Stimulated activated CD4-positive, alpha-beta T cell treated with anti-CD3 and anti-CD28 coated beads, Interleukin-4, amount 100 ng/mL, for 24 hours (primary cell): Measurements from ENCODE around the gene KLHL21.
A peak's percentile ranks its signal among the peaks of the same experiment; 100 is the strongest.
"Not testable (repeated sequence)": the region's sequence is repeated elsewhere in the genome, so short reads cannot be mapped to it uniquely, and the experiment has no call there.

Source experiments
- DNase-seq: peaks from one replicate; pipeline ENCODE4 v3.0.0-alpha.2; 2020

KLHL21 gene, protein sequence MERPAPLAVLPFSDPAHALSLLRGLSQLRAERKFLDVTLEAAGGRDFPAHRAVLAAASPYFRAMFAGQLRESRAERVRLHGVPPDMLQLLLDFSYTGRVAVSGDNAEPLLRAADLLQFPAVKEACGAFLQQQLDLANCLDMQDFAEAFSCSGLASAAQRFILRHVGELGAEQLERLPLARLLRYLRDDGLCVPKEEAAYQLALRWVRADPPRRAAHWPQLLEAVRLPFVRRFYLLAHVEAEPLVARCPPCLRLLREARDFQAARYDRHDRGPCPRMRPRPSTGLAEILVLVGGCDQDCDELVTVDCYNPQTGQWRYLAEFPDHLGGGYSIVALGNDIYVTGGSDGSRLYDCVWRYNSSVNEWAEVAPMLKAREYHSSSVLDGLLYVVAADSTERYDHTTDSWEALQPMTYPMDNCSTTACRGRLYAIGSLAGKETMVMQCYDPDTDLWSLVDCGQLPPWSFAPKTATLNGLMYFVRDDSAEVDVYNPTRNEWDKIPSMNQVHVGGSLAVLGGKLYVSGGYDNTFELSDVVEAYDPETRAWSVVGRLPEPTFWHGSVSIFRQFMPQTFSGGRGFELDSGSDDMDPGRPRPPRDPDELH

GRCh38 chr1:6602669-6603237 lies at the start of gene KLHL21:
KLHL21 (minus strand) TSS chr1:6602869; CDS start chr1:6602817, 52 bp downstream.
- DNase-seq = peak; percentile 86

DNA sequence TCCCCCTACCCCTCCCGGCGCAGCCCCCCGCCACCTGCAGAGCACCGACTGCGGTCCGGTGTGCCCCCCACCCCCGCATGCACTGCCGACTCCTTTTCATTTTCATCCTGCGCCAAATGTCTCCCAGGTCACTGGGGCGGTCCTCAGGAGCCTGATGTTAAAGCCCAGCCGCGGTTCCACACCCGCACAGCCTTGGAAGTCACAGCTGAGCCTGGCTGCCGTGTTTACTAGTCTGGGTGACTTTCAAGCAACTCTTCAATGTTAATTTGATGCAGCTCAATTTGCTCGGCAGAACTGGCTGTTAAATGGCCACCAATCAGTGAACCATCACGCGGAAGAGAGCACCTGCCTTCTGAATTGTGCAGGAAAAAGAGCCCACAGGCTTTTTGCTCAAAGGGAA lies 49.2 kb upstream of the KLHL21 start:
- no peak for DNase-seq

DNA sequence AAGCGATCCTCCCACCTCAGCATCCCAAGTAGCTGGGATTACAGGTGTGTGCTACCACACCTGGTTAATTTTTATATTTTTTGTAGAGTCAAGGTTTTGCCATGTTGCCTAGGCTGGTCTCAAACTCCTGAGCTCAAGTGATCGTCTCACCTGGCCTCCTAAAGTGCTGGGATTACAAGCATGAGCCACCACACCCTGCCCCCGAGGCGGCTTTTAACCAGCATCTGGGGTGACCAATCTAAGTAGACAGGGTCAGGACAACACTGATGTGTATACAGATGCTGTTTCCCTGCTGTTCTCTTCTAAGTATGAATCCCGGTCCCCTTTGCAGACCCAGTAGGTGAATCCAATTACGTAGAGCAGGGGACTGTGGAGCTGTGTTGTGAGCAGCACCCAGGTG lies 45.9 kb upstream of the KLHL21 start:
- DNase-seq = no peak

DNA sequence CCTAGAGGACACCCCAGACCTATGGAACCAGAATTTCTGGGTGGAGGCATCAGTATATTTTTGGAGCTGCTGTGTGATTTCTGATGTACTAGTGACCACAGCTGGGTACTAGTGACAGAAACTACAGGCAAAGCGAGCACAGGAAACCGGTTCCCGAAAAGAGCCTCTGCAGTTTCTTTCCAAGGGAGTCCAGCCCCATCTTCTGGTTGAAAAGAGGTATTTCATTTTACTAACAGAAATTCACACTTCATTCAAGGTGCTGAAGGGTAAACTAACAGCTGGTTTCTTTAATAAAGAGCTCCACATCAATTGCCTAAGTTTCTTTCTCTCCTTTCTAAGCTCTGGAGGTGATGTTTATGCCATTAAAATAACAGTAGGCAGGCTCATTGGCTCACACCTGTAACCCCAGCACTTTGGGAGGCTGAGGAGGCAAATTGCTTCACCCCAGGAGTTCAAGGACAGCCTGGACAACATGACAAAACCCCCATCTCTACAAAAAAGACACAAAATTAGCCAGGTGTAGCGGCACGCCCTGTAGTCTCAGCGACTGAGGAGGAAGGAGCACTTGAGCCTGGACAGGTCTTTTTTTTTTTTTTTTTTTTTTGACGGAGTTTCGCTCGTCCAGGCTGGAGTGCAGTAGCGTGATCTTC lies 44.0 kb upstream of the KLHL21 start:
- DNase-seq = peak; percentile 19

GRCh38 chr1:6645018-6645417 lies 42.3 kb upstream of the KLHL21 start:
- DNase-seq = no peak

GRCh38 chr1:6640867-6641266 lies 38.2 kb upstream of the KLHL21 start:
- not testable (repeated sequence) for DNase-seq

DNA sequence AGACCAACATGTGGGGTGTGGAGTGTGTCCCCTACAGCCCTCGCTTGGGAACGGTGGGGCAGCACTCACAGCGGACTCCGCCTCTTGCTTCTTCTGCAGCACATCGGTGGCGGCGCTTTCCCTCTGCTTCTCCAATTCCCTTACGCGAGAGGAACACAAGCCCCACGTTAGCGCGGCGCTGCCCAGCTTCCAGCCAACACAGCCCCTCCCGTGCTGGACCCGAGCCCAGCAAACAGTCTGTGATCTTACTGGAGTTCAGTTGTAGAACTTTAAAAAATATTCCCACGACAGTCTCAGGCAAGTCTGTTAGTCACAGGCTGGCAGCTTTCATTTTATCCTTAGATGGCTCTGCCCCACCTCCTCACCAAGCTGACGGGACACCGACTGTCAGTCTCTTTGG lies 35.6 kb upstream of the KLHL21 start:
- DNase-seq = no peak

GRCh38 chr1:6637770-6638169 lies 35.1 kb upstream of the KLHL21 start:
- no peak for DNase-seq

DNA sequence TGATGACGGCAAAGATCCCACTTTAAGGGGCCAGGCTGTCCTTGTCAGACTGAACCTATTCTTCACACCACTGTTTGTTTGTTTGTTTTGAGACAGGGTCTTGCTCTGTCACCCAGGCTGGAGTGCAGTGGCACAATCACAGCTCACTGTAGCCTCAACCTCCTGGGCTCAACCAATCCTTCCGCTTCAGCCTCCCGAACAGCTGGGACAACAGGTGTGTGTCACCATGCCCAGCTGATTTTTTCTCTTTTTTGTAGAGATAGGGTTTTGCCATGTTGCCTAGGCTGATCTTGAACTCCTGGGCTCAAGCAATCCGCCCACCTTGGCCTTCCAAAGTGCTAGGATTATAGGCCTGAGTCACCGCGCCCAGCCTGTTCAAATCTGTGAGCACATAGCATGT lies 34.1 kb upstream of the KLHL21 start:
- DNase-seq = not testable (repeated sequence)

GRCh38 chr1:6635910-6636760 lies 33.5 kb upstream of the KLHL21 start:
- DNase-seq = no peak

DNA sequence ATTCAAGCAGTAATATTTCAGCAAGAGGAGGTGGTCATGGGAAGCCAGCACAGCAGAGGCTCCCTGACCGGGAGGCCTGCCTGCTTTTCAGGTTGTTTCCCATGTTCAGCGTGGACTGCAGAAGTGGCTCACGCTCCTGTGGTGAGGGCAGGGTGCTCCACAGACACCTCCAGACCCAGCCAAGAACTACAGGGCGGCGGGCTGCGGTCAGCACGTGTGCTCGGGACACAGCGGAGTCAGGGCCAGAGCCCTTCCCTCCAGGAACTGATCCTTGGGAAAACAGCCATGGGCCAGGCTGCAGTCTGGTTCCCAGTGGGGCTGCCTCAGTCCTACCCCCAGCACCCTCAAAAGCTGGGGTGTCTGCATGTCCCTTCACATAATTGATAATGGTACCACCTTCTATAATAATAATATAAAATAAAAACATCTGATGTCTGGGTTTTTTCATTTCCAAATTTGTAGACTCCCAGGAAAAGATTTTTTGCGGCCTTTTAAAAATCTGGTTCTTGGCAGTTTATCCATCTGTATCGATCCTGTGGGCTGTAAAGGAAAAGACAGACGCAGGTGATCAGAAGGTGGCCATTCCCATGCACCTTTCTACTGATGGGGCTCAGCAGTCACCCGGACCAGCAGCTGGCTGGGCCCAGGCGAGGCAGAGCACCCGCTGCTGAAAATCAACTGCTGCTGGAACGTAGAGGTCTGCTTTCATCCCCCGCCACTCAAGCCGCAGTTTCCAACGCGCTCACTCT lies 32.7 kb upstream of the KLHL21 start:
- no peak for DNase-seq

- peak; percentile 53 for DNase-seq
Observed at GRCh38 chr1:6634371-6635052, 31.8 kb upstream of the KLHL21 start.

GRCh38 chr1:6632588-6633514 lies 30.2 kb upstream of the KLHL21 start:
- DNase-seq = no peak

DNA sequence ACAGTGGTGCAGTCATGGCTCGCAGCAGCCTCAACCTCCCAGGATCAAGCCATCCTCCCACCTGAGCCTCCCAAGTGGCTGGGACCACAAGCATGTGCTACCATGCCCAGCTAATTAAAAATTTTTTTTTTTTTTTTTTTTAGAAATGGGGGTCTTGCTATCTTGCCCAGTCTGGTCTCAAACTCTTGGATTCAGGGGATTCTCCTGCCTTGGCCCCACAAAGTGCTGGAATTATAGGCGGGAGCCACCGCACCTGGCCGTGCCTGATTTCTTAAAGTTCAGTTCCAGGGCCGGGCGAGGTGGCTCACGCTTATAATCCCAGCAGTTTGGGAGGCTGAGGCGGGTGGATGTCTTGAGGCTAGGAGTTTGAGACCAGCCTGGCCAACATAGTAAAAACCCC lies 28.4 kb upstream of the KLHL21 start:
- DNase-seq = no peak

DNA sequence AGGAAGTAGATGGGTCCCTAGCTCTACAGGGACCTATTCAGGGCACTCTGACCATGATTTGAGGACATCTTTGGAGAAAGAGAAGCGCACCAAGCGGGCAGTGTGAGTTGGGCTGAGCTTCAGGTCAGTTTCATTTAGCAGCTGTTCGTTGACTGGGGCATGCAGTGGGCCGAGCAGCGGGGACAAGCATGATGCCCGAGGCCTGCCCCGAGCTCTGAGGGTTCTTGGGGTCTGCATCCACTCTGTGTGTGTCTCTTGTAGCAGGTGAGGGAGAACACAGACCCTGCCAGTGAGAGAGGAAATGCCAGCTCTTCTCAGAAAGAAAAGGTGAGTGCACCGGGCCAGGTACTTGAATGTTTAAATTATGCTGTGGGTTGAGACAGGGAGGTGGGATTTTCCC lies 27.4 kb upstream of the KLHL21 start:
- DNase-seq = no peak

DNA sequence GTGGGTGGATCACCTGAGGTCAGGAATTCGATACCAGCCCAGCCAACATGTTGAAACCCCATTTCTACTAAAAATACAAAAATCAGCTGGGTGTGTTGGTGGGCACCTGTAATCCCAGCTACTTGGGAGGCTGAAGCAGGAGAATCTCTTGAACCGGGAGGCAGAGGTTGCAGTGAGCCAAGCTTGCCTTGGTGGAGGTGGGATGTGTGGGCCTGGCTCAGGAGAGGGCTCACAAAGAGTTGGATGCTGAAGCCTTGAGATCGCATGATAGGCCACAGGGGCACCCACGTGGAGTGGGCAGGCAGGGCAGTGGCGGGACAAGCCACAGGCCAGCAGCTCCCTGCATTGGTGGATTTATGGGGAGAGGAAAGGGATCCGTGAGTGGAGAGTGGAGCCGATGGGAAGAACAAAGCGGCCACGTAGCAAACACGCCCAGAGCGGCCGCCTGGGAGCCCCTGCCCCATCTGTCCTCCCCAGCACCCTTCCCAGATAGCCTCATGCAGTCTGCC lies 26.4 kb upstream of the KLHL21 start:
- DNase-seq = no peak

- DNase-seq = no peak
Observed at GRCh38 chr1:6627841-6628545, 25.3 kb upstream of the KLHL21 start.

- no peak for DNase-seq
Observed at GRCh38 chr1:6627031-6627430, 24.4 kb upstream of the KLHL21 start.

GRCh38 chr1:6625584-6626149 lies 23.0 kb upstream of the KLHL21 start:
- no peak for DNase-seq
